Measurements from ENCODE around the gene SYT7.

- TF ChIP-seq, protein P1, sequence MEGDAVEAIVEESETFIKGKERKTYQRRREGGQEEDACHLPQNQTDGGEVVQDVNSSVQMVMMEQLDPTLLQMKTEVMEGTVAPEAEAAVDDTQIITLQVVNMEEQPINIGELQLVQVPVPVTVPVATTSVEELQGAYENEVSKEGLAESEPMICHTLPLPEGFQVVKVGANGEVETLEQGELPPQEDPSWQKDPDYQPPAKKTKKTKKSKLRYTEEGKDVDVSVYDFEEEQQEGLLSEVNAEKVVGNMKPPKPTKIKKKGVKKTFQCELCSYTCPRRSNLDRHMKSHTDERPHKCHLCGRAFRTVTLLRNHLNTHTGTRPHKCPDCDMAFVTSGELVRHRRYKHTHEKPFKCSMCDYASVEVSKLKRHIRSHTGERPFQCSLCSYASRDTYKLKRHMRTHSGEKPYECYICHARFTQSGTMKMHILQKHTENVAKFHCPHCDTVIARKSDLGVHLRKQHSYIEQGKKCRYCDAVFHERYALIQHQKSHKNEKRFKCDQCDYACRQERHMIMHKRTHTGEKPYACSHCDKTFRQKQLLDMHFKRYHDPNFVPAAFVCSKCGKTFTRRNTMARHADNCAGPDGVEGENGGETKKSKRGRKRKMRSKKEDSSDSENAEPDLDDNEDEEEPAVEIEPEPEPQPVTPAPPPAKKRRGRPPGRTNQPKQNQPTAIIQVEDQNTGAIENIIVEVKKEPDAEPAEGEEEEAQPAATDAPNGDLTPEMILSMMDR (IDR thresholded peaks at IDR 0.05): no peak
- TF ChIP-seq POLR2A (IDR thresholded peaks at IDR 0.05): no peak
These were observed 55.8 kb downstream of the SYT7 start for GRCh38 chr11:61524963-61525587.
